HG03095 (cell line): ENCODE results near the gene APOM.

ENCODE experiments used
- ATAC-seq: cut with Tn5 transposase; IDR thresholded peaks from one replicate; pipeline ENCODE4 v1.9.1; 2021; ENCODE audit warnings: moderate library complexity; ENCODE audit not compliant: unreplicated experiment

Gene APOM

GRCh38 chr6:31677955-31678354 lies 22.3 kb downstream of the APOM start:
- no peak for ATAC-seq

GRCh38 chr6:31680226-31681134 lies 24.8 kb downstream of the APOM start, which contains the start of gene LY6G5C:
LY6G5C (minus strand) TSS chr6:31681067; CDS start chr6:31680373, 694 bp downstream.
- no peak for ATAC-seq

GRCh38 chr6:31681135-31681671 lies 25.5 kb downstream of the APOM start:
- ATAC-seq: no peak

DNA sequence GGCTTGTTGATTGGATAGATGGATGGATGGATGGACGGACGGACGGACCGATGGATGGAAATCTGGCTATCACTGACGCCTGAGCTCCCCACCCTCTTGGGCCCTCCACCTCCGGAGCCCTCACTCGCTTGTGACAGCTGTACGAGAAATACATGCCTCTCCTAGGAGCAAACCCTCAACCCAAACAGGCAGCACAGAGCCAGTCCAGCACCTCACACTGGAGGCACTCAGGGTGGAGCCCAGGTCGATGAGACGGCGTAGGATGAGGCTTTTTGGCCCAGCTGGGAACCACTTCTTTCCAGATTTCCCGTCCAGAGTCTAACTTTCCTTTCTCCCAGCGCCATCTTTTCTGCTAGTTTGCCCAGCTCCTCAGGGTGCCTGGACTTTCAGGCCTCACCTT lies 27.9 kb downstream of the APOM start:
- ATAC-seq: no peak

DNA sequence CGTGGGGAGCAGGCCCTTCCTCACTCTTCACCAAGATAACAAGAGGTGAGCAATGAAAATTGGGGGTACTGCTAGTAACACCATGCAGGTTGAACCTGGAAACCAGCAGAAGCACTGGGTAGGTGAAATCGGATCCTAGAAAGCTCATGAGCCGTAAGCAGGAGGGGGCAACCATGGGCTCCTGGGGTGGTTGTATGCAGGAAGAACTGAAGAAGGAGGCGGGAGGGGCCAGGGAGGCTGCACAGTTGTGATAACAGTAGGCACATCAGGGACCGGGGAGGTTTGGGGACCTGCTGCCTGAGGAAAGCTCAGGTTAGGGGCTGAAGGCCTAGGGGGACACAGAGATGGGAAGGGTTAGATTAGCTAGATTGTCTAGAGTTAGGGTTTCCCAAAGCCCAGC lies 30.8 kb downstream of the APOM start:
- no peak for ATAC-seq

GRCh38 chr6:31687321-31687720 lies 31.6 kb downstream of the APOM start:
- ATAC-seq: no peak

DNA sequence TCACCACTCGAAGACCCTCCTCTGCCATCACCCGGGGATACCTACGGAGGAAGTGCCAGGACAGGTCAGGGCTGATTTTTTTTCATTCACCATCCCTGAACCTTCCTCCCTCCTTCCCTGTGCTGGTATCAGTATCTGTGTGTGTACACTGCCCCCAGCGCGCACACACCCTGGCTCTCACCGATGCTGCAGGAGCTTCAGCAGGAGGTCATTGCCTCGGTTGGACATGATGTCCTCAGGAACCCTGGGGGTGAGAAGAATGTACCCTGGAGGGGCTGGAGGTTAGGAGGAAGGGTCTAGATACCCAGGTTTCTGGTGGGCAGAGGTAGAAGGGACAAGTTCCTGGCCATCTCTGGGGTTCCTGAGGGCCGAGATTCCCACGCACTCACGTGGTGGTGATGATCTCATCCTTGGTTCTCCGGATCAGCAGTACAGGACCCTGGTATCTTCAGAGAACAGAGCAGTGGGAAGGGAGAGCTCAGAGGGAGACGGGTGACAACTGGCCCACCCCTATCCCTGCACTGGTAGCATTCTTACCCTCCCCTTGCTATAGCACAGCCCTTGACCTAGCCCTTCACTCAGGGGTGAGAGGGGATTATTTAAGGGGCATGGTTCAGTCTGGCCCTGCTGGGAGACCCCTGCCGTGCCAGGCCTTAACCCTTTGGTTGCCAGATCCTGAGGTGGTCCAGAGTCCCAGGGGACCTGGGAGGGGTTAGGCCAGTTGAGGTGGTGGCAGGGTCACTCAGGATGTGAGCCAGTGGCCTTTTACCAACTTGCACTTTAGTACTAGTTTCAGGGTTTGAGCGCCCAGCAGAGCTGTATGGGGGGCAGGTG lies 32.4 kb downstream of the APOM start:
- ATAC-seq: no peak

- ATAC-seq: no peak
Observed at GRCh38 chr6:31689249-31690110, 33.8 kb downstream of the APOM start.

- no peak for ATAC-seq
Observed at GRCh38 chr6:31690231-31691077, 34.8 kb downstream of the APOM start.

DNA sequence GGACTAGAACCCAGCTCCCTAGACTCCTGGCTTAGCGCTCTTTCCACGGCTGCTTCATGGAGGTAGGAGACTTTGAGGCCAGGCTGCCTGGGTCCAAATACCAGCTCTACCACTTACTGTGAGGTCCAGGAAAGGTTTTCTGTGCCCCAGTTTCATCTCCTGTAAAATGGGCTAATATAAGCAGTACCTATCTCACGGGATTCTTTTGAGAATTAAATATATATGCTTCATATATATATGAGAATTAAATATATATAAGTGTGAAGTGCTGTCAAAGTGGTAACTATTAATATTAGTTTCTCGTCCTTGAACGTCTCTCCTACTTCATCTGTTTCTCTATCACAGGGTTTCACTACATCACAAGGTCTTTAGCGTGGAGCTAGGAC lies 35.4 kb downstream of the APOM start:
- no peak for ATAC-seq

GRCh38 chr6:31691564-31692108 lies 35.9 kb downstream of the APOM start:
- no peak for ATAC-seq

- no peak for ATAC-seq
Observed at GRCh38 chr6:31692353-31692752, 36.7 kb downstream of the APOM start.

- ATAC-seq: no peak
Observed at GRCh38 chr6:31692886-31693285, 37.2 kb downstream of the APOM start.

DNA sequence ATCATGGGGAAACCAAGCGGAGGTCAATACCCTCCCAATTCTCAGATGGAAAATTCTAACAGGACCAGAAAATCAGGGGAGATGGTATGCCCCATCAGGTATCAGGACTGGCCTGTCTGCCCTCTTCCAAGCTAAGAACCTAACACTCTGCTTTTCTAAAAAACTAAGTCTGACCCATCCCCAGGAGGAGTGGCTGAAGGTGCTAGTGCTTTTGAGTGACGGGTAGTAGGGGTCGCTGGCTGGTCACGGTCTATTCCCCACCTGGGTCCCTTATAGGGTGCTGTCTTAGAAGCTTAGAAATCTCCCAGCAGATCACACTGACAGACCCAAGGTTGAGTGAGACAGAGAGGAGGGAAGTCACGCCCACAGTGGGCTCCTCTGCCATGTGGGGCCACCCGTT lies 37.8 kb downstream of the APOM start:
- ATAC-seq: no peak

GRCh38 chr6:31697555-31697954 lies 41.9 kb downstream of the APOM start:
- ATAC-seq: no peak

- ATAC-seq: no peak
Observed at GRCh38 chr6:31700740-31701401, 45.2 kb downstream of the APOM start.

GRCh38 chr6:31701666-31702404 lies 46.1 kb downstream of the APOM start:
- no peak for ATAC-seq

GRCh38 chr6:31702405-31702818 lies 46.7 kb downstream of the APOM start:
- no peak for ATAC-seq
